GM19468 (cell line): ENCODE data around the gene LRP1B.

ENCODE experiments used
- ATAC-seq: cut with Tn5 transposase; IDR thresholded peaks from one replicate; pipeline ENCODE4 v1.9.1; 2021; ENCODE audit warnings: mild to moderate bottlenecking, moderate library complexity, moderate number of reproducible peaks; ENCODE audit not compliant: unreplicated experiment; ENCODE audit errors: extremely low read depth

The LRP1B gene

GRCh38 chr2:140200764-140201163 lies 1930.1 kb downstream of the LRP1B start:
- ATAC-seq, result no peak

- ATAC-seq, result no peak
These were observed 1930.5 kb downstream of the LRP1B start for GRCh38 chr2:140200307-140200706.

DNA sequence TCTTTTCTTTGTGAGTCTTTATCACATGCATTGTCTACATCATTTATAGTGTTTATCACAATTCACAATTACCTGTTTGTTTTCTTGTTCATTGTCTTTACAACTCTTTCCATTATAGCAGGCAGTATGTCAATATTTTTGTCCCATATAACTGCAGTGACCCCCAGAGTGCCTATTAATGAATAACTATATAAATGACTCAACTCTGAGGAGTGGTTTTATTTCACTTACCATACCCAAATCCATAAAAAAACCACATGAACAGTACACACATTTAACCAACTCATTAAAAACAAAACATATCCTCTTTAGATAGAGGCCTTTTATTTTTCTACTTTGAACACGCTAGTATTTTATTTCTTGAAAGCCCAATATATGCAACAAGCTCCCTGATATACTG lies 1931.5 kb downstream of the LRP1B start:
- ATAC-seq, result no peak

DNA sequence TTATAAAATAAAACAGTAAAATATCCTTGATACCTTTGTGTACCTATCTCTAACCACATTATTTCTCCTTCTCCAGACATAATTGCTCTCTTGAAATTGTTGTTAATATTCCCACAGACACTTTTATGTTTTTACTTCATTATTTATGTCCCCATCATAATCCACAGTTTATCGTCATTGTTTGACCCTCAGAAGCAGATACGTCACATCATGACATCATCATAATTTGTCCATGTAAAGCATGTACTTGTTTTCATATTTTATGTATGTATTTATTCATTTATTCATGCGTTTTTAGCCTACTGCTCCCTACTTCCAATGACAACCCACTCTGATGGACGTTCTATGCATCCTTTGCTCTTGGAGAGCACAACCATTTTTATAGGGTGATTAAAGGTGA lies 1943.7 kb downstream of the LRP1B start:
- ATAC-seq, result no peak

- no peak for ATAC-seq
These were observed 1944.5 kb downstream of the LRP1B start for GRCh38 chr2:140186313-140186712.

GRCh38 chr2:140185076-140185475 lies 1945.7 kb downstream of the LRP1B start:
- ATAC-seq, result no peak

GRCh38 chr2:140183056-140183765 lies 1947.6 kb downstream of the LRP1B start:
- ATAC-seq, result no peak
